ENCODE measurements around the gene MLXIP.

DNA sequence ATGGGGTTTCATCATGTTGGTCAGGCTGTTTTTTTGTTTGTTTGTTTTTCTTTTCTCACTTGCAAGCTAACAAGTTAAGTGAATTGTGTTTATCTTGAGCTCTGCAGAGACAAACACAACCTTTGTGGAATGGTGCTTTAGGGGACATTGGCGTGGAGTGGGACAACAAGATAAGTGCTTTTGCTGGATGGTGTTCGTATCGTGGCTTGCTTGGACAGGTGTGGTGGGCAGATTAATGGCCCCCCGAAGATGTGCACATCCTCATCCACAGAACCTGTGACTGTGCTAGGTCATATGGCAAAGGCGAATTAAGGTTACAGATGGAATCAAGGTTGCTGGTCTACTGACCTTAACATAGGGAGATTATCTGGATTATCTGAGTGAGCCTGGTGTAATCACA, 7.0 kb downstream of the MLXIP start:
- TF ChIP-seq, protein P1, sequence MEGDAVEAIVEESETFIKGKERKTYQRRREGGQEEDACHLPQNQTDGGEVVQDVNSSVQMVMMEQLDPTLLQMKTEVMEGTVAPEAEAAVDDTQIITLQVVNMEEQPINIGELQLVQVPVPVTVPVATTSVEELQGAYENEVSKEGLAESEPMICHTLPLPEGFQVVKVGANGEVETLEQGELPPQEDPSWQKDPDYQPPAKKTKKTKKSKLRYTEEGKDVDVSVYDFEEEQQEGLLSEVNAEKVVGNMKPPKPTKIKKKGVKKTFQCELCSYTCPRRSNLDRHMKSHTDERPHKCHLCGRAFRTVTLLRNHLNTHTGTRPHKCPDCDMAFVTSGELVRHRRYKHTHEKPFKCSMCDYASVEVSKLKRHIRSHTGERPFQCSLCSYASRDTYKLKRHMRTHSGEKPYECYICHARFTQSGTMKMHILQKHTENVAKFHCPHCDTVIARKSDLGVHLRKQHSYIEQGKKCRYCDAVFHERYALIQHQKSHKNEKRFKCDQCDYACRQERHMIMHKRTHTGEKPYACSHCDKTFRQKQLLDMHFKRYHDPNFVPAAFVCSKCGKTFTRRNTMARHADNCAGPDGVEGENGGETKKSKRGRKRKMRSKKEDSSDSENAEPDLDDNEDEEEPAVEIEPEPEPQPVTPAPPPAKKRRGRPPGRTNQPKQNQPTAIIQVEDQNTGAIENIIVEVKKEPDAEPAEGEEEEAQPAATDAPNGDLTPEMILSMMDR (IDR thresholded peaks at IDR 0.05), result no peak
- TF ChIP-seq, protein P2, sequence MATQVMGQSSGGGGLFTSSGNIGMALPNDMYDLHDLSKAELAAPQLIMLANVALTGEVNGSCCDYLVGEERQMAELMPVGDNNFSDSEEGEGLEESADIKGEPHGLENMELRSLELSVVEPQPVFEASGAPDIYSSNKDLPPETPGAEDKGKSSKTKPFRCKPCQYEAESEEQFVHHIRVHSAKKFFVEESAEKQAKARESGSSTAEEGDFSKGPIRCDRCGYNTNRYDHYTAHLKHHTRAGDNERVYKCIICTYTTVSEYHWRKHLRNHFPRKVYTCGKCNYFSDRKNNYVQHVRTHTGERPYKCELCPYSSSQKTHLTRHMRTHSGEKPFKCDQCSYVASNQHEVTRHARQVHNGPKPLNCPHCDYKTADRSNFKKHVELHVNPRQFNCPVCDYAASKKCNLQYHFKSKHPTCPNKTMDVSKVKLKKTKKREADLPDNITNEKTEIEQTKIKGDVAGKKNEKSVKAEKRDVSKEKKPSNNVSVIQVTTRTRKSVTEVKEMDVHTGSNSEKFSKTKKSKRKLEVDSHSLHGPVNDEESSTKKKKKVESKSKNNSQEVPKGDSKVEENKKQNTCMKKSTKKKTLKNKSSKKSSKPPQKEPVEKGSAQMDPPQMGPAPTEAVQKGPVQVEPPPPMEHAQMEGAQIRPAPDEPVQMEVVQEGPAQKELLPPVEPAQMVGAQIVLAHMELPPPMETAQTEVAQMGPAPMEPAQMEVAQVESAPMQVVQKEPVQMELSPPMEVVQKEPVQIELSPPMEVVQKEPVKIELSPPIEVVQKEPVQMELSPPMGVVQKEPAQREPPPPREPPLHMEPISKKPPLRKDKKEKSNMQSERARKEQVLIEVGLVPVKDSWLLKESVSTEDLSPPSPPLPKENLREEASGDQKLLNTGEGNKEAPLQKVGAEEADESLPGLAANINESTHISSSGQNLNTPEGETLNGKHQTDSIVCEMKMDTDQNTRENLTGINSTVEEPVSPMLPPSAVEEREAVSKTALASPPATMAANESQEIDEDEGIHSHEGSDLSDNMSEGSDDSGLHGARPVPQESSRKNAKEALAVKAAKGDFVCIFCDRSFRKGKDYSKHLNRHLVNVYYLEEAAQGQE (IDR thresholded peaks at IDR 0.05; ENCODE audit: insufficient read depth in 1 of 2, low read depth in 2 of 2, low read length in 1 of 2), result no peak
- TF ChIP-seq POLR2AphosphoS5 (IDR thresholded peaks at IDR 0.05; ENCODE audit: low read depth, low read length) (no peak), SIN3A (IDR thresholded peaks at IDR 0.05; ENCODE audit: borderline replicate concordance, insufficient read depth, low read depth, low read length) (no peak)

Measured in Panc1 (cell line).